Astrocyte of the cerebellum (primary cell): Measurements from ENCODE around the gene TMEM114.
"Not testable (repeated sequence)": the region's sequence is repeated elsewhere in the genome, so short reads cannot be mapped to it uniquely, and the experiment has no call there.

Source experiments
- DNase-seq: peaks from one replicate; pipeline ENCODE4 v3.0.0-alpha.2; 2011; ENCODE audit warnings: low read depth
- H3K4me3 ChIP-seq: 2 replicates; pipeline ENCODE4 v1.5.1; 2011; ENCODE audit warnings: mild to moderate bottlenecking, low read depth, low read length, moderate library complexity
- in situ Hi-C: cut with HindIII; loops from 2 replicates; pipeline ENCODE4 v1.10.0; 2017; ENCODE audit warnings: low sequenced_read_pairs
- TF ChIP-seq, protein P1 (sequence below): IDR thresholded peaks from 2 replicates; pipeline ENCODE4 v1.5.1; 2012; ENCODE audit warnings: low read length, low read depth, moderate library complexity, mild to moderate bottlenecking; ENCODE audit errors: missing control alignments

The TMEM114 gene

GRCh38 chr16:8565498-8565897, 24.8 kb downstream of the TMEM114 start:
- no peak for DNase-seq
- in situ Hi-C loops, result loop anchor here (5.0 kb wide), 2 partner anchors 42 to 72 kb away; no protein-coding TSS in a partner anchor
- TF ChIP-seq, protein P1, sequence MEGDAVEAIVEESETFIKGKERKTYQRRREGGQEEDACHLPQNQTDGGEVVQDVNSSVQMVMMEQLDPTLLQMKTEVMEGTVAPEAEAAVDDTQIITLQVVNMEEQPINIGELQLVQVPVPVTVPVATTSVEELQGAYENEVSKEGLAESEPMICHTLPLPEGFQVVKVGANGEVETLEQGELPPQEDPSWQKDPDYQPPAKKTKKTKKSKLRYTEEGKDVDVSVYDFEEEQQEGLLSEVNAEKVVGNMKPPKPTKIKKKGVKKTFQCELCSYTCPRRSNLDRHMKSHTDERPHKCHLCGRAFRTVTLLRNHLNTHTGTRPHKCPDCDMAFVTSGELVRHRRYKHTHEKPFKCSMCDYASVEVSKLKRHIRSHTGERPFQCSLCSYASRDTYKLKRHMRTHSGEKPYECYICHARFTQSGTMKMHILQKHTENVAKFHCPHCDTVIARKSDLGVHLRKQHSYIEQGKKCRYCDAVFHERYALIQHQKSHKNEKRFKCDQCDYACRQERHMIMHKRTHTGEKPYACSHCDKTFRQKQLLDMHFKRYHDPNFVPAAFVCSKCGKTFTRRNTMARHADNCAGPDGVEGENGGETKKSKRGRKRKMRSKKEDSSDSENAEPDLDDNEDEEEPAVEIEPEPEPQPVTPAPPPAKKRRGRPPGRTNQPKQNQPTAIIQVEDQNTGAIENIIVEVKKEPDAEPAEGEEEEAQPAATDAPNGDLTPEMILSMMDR, result no peak
- H3K4me3 ChIP-seq, result no peak overlapping the region

DNA sequence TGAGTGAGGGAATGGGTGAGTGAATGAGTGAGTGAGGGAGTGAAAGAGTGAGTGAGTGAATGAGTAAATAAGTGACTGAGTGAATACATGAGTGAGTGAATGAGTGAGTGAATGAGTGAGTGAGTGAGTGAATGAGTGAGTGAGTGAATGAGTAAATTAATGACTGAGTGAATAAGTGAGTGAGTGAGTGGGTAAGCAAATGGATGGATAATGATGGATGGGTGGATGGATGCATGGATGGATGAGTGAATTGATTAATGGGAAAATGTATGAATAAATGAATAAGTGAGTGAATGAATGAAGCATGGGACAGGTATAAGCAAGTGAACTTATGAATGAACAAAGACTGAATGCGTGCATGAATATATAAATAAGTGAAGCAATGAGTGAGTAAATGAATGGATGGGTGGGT, 25.4 kb downstream of the TMEM114 start:
- no peak overlapping the region for H3K4me3 ChIP-seq
- no peak for DNase-seq
- in situ Hi-C loops, result loop anchor here (5.0 kb wide), 2 partner anchors 42 to 72 kb away; no protein-coding TSS in a partner anchor
- TF ChIP-seq, protein P1, result no peak

- in situ Hi-C loops, DNase-seq, H3K4me3 ChIP-seq: not testable (repeated sequence)
Measured at GRCh38 chr16:8563944-8564540, 26.3 kb downstream of the TMEM114 start.

DNA sequence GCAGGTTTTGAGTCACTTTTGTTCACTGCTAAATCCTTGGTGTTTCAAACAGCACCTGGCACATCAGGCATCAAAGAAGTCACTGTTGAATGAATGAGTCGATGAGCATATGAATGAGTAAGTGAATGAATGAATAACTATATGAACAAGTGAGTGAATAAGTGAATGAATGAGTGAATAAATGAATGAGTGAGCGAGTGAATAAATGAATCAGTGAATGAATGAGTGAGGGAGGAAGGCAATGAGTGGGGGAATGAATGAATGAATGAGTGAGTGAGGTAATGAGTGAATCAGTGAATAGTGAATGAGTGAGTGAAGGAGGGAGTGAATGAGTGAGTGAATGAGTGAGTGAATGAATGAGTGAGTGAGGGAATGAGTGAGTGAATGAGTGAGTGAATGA, 28.8 kb downstream of the TMEM114 start:
- TF ChIP-seq, protein P1, result no peak
- in situ Hi-C loops, result no loop called here
- H3K4me3 ChIP-seq, result no peak overlapping the region
- DNase-seq, result no peak

DNA sequence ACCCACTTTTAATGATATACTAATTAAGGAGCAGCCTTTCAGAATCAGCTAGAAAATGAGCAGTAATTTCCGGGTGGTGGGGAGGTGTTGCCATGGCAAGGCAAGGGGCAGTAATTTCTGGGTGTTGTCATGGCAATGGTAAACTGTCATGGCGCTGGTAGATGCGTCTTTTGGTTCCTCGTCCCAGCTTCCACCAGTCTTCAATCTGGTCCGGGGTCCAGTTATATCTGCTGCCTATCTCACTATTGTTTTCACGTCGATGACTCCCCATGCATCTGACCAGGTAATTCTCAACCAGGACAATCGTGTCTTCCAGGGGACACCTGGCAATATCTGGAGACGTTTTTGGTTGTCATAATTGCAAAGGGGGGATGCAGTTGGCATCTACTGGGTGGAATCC, 34.9 kb downstream of the TMEM114 start:
- no peak for DNase-seq
- in situ Hi-C loops, result no loop called here
- TF ChIP-seq, protein P1, result no peak
- H3K4me3 ChIP-seq, result no peak overlapping the region

DNA sequence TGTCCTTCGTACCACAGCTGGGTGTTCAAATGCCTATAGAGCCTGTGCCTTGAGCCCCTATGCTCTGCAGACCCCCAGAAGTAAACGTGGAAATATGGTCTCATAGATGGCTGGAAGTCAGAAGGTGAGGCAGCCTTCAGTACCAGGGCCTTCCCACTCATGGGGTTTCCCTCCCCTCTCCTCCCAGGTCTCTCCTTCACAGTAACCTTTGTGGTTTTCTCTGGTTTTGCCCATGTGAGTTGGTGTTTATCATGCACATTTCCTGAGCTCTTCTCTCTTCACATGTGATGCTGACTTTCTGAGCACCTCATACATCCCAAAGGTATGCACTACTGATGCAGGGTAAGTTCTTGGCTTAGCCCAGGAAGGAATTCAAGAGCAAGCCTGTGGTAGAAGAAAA, 35.4 kb downstream of the TMEM114 start:
- TF ChIP-seq, protein P1, result no peak
- H3K4me3 ChIP-seq, result no peak overlapping the region
- no peak for DNase-seq
- in situ Hi-C loops, result no loop called here

DNA sequence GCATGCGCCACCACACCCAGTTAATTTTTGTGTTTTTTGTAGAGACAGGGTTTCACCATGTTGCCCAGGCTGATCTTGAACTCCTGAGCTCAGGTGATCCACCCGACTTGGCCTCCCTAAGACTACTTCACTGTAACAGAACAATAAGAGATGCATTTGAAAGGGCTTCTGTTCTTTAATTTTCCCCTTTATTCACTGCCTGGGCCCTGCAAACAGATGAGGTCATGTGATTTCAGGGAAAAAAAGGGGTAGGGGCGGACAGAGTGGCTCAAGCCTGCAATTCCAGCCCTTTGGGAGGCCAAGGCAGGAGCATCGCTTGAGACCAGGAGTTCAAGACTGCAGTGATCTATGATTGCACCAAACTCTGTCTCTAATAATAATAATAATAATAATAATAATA, 36.3 kb downstream of the TMEM114 start:
- no peak overlapping the region for H3K4me3 ChIP-seq
- TF ChIP-seq, protein P1, result no peak
- in situ Hi-C loops, result no loop called here
- DNase-seq, result no peak
